Right atrium auricular region (tissue), 2 donors: Measurements from ENCODE around the gene PEPD. TPM values are rescaled to one million over a fixed set of nuclear protein-coding genes. Genes with fewer than 3 reads are reported as not detected.

ENCODE experiments used
- DNase-seq: peaks from one replicate; pipeline ENCODE4 v3.0.0-alpha.2; 2019; ENCODE audit warnings: low spot score
- H3K27ac ChIP-seq, 2 donors: fragments of 200-600 bp; sonication (generic); 1 replicate in 1 of 2; 2 replicates in 1 of 2; pipeline ENCODE4 v1.5.1; 2016 to 2019
- H3K27me3 ChIP-seq, 2 donors: fragments of 200-600 bp; sonication (generic); one replicate each; pipeline versions ENCODE4 v1.5.1 to v1.6.0; 2017 to 2019
- H3K36me3 ChIP-seq: fragments of 200-600 bp; sonication (generic); one replicate; pipeline ENCODE4 v1.5.1; 2016
- H3K4me1 ChIP-seq, 2 donors: fragments of 200-600 bp; sonication (generic); one replicate each; pipeline versions ENCODE4 v1.5.1 to v1.6.0; 2017 to 2019
- H3K4me3 ChIP-seq, 2 donors: fragments of 200-600 bp; sonication (generic); 1 replicate in 1 of 2; 2 replicates in 1 of 2; pipeline ENCODE4 v1.5.1; 2017 to 2019; ENCODE audit warnings: mild to moderate bottlenecking in 1 of 2, moderate library complexity in 1 of 2
- H3K9me3 ChIP-seq, 2 donors: fragments of 200-600 bp; sonication (generic); one replicate each; pipeline ENCODE4 v1.5.1; 2019
- total RNA-seq, 2 donors: library from RNA; depleted of rRNA; stranded (reverse); fragments of >200 nt; gene quantifications; one replicate each; pipeline ENCODE4 v1.1.0, GENCODE V29; 2016
- TF ChIP-seq, protein P1 (sequence below), 2 donors: fragments of 200-600 bp; sonication (generic); IDR thresholded peaks; one replicate each; pipeline ENCODE4 v1.5.1; 2019; ENCODE audit warnings: antibody characterized with exemption in 2 of 2

The PEPD gene
- total RNA-seq, 2 donors from 2014 or later, result 27.1 to 38.9 TPM

DNA sequence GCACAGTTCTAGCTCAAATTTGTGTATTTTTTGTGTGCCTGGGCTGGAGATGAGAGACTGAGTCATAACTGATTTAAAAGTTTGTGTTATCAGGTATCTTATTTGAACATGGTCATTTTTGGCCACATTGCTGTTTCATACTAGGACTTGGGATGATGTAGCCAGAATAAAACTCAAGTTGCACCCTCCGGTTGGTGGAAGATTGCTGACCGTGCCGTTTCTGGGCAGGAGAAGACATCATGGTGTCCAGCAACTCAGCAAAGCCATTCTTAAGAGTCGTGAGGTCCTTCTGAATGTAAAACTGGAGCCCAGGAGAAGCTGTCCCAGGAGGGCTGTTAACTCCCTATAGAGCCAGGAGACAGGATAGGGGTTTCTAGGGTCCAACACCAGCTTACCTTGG, 140.5 kb downstream of the PEPD start:
- DNase-seq, result no peak
- Histone ChIP-seq H3K27me3 (no peaks in the 10 kb centered on the region), H3K36me3 (peaks cover 13% of the 10 kb centered on the region), H3K27ac (no peak overlapping the region), H3K4me1 (peaks cover 0 to 34% of the 10 kb centered on the region in 2 donors), H3K9me3 (no peaks in the 10 kb centered on the region), H3K4me3 (no peak overlapping the region)
- TF ChIP-seq, protein P1, sequence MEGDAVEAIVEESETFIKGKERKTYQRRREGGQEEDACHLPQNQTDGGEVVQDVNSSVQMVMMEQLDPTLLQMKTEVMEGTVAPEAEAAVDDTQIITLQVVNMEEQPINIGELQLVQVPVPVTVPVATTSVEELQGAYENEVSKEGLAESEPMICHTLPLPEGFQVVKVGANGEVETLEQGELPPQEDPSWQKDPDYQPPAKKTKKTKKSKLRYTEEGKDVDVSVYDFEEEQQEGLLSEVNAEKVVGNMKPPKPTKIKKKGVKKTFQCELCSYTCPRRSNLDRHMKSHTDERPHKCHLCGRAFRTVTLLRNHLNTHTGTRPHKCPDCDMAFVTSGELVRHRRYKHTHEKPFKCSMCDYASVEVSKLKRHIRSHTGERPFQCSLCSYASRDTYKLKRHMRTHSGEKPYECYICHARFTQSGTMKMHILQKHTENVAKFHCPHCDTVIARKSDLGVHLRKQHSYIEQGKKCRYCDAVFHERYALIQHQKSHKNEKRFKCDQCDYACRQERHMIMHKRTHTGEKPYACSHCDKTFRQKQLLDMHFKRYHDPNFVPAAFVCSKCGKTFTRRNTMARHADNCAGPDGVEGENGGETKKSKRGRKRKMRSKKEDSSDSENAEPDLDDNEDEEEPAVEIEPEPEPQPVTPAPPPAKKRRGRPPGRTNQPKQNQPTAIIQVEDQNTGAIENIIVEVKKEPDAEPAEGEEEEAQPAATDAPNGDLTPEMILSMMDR (IDR thresholded peaks at IDR 0.05), result no peak

DNA sequence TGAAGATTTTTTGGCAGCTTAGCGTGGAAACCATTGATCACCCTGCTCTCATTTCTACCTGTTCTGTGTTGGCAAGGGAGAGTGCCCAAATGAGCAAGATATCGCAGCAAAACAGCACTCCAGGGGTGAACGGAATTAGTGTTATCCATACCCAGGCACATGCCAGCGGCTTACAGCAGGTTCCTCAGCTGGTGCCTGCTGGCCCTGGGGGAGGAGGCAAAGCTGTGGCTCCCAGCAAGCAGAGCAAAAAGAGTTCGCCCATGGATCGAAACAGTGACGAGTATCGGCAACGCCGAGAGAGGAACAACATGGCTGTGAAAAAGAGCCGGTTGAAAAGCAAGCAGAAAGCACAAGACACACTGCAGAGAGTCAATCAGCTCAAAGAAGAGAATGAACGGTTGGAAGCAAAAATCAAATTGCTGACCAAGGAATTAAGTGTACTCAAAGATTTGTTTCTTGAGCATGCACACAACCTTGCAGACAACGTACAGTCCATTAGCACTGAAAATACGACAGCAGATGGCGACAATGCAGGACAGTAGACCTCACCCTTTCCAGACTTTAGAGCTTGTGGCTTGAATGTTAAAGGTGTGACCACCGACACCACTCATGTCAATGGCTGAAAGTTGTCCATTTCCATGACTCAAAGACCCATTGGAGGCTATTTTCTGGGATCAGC, 142.3 kb downstream of the PEPD start:
- TF ChIP-seq, protein P1 (IDR thresholded peaks at IDR 0.05), result no peak
- H3K9me3 ChIP-seq, result no peaks in the 10 kb centered on the region
- H3K4me1 ChIP-seq, result peaks cover 0 to 44% of the 10 kb centered on the region in 2 donors

DNA sequence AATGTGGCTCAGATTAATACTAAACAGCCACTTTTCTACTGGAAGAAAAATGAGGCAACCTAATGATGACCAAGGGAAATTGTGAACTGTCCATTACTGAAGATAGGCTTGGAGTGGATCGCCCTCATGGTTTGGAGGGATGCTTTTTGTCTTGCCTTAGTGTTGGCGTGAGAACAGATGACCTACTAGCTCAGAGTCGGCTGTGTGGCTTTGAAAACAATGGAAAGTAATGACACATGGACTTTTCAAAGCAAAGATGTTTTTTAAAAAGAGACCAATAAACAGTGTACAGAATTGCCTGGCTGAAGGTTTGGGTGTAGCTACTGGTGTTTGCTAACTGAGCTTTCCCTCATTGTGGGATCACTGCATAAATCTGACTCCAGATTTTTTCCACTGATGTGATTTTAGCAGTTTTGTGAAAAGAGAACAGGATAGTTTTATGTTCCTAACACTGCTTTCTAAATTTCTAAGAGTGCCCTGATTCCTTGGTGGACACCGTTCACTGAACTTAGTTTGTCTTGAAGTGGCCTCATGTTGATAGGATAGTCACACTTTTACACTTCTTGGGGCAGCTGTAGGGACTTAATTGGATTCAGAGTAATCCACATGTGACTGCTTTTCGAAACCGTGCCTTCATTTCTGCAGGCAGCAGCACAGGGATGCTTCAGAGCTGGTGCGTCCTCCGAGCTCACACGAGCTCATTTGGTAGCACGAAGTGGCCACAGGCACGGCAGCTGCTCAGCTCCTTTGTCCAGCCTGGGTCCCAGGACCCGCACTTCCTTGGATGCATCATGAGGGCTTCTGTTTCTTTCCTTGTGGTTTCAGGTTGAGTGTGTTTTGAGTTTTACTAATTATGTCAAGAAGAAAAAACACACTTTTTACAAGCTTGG, 143.8 kb downstream of the PEPD start:
- H3K4me3 ChIP-seq, result no peak overlapping the region
- H3K27me3 ChIP-seq, result no peaks in the 10 kb centered on the region
- H3K36me3 ChIP-seq, result peaks cover 13% of the 10 kb centered on the region
- DNase-seq, result no peak
- H3K4me1 ChIP-seq, result peaks cover 0 to 44% of the 10 kb centered on the region in 2 donors
- H3K27ac ChIP-seq, result no peak overlapping the region
- H3K9me3 ChIP-seq, result no peaks in the 10 kb centered on the region
- TF ChIP-seq, protein P1 (IDR thresholded peaks at IDR 0.05), result no peak

More for the DNA sequence above, 142.3 kb downstream of the PEPD start:
- Histone ChIP-seq H3K4me3 (no peak overlapping the region), H3K27ac (no peak overlapping the region), H3K36me3 (peaks cover 13% of the 10 kb centered on the region), H3K27me3 (no peaks in the 10 kb centered on the region)
- no peak for DNase-seq

DNA sequence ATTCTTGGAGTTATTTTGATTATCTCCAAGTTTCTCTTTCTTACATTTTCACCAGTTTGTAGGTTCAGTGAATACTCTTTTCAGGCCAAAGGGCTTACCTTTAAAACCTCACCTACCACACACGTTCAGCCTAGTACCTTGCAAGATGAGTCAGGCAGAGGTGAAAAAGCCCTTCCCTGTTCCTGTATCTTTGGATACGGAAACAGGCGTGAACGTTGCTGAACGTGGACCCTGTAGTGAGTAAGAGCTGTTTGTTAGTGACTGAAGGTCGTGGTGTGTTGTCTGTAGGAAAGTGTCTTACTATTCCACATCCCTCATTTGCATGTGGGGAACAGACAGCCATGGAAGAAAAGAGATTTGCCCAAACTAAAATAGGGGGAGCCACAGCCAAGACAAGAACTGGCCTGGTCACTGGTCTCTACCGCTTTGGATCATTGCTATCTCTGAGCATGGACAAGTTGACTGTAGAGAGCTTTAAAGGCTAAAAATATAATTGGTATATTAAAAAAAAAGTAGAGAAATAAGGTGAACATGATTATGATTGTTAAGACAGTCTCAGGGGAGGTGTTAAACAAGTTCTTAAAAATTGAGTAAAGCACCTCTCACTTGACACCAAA, 144.5 kb downstream of the PEPD start:
- Histone ChIP-seq H3K4me3 (no peak overlapping the region), H3K9me3 (no peaks in the 10 kb centered on the region), H3K27ac (peak overlapping the region in 1 of 2 donors; percentile 58), H3K27me3 (no peaks in the 10 kb centered on the region), H3K4me1 (peaks cover 0 to 44% of the 10 kb centered on the region in 2 donors), H3K36me3 (peaks cover 13% of the 10 kb centered on the region)
- TF ChIP-seq, protein P1 (IDR thresholded peaks at IDR 0.05), result no peak
- DNase-seq, result no peak

DNA sequence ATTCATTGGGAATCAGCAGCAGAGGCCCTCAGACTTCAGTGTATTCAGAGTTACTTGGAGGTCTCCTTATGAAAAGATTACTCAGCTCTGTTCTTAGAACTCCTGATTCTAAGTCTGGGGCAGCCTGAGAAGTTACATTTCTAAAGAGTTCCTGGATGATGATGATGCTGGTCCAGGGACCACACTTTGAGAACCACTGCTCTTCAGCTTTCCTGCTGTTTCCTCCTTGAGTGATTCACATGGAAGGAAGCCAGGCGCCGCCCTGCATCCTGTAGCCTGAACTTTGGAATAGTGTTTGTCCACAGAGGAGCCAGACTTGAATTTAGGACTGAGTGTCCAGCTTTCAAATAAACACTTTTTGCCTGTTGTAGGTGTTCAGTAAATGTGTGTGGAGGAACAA, 145.2 kb downstream of the PEPD start:
- H3K27me3 ChIP-seq, result no peaks in the 10 kb centered on the region
- peak; percentile 94 for DNase-seq
- peaks cover 13% of the 10 kb centered on the region for H3K36me3 ChIP-seq
- H3K4me3 ChIP-seq, result no peak overlapping the region
- H3K4me1 ChIP-seq, result peaks cover 0 to 44% of the 10 kb centered on the region in 2 donors
- H3K9me3 ChIP-seq, result no peaks in the 10 kb centered on the region
- TF ChIP-seq, protein P1 (IDR thresholded peaks at IDR 0.05), result no peak
- H3K27ac ChIP-seq, result peak overlapping the region in 1 of 2 donors; percentile 58
